ENCODE measurements around the gene CMTM6.

- TF ChIP-seq YY1 (IDR thresholded peaks at IDR 0.05; ENCODE audit: low read depth) (no peak), NFIC (IDR thresholded peaks at IDR 0.05) (no peak), TAF1 (IDR thresholded peaks at IDR 0.05; ENCODE audit: low read depth) (no peak)
Measured at GRCh38 chr3:32498992-32499391, 3.7 kb downstream of the CMTM6 start.
